Thymus (tissue), 11 donors: ENCODE results near the gene KRTAP12-2. TPM values are rescaled to one million over a fixed set of nuclear protein-coding genes. Genes with fewer than 3 reads are reported as not detected.

Experiments
- DNase-seq, 9 donors: peaks; one replicate each; pipeline ENCODE4 v3.0.0-alpha.2; 2013; ENCODE audit warnings: low spot score in 9 of 9, low read depth in 6 of 9, missing footprints in 1 of 9
- H3K27ac ChIP-seq, 2 donors: one replicate each; pipeline ENCODE4 v1.5.1; 2013; ENCODE audit warnings: control low read depth in 1 of 2, low read depth in 1 of 2, low read length in 1 of 2, mild to moderate bottlenecking in 1 of 2, moderate library complexity in 1 of 2
- H3K27me3 ChIP-seq, 2 donors: one replicate each; pipeline ENCODE4 v1.5.1; 2013; ENCODE audit warnings: low read length in 1 of 2; ENCODE audit not compliant: control insufficient read depth in 2 of 2, insufficient read depth in 1 of 2
- H3K36me3 ChIP-seq, 2 donors: one replicate each; pipeline ENCODE4 v1.5.1; 2013; ENCODE audit warnings: low read length in 1 of 2, mild to moderate bottlenecking in 1 of 2, moderate library complexity in 1 of 2; ENCODE audit not compliant: control insufficient read depth in 2 of 2, insufficient read depth in 2 of 2
- H3K4me1 ChIP-seq, 2 donors: one replicate each; pipeline ENCODE4 v1.5.1; 2013; ENCODE audit warnings: low read length in 2 of 2; ENCODE audit not compliant: control insufficient read depth in 2 of 2, insufficient read depth in 2 of 2
- H3K4me3 ChIP-seq, 2 donors: one replicate each; pipeline ENCODE4 v1.5.1; 2013; ENCODE audit warnings: low read length in 2 of 2, control low read depth in 1 of 2, mild to moderate bottlenecking in 1 of 2
- H3K9me3 ChIP-seq, 2 donors: one replicate each; pipeline ENCODE4 v1.5.1; 2013; ENCODE audit warnings: low read length in 1 of 2, mild to moderate bottlenecking in 1 of 2; ENCODE audit not compliant: control insufficient read depth in 2 of 2, insufficient read depth in 1 of 2
- WGBS: extraction: QIAGEN DNeasy Blood & Tissue Kit; methylation state at CpG from one replicate; pipeline ENCODE4 v1.1.7; 2013; 5-methylcytosine and 5-hydroxymethylcytosine counted together
- polyA plus RNA-seq: library from polyadenylated mRNA; stranded (reverse); fragments of 200-250 nt; gene quantifications from one replicate; pipeline ENCODE4 v1.2.3, GENCODE V29; 2013
- total RNA-seq: library from RNA; stranded (reverse); fragments of 120-200 nt; gene quantifications from one replicate; pipeline ENCODE4 v1.2.4, GENCODE V29; 2013
- donor health status: healthy.

The KRTAP12-2 gene
- total and polyA plus RNA-seq, 2 donors = not detected

GRCh38 chr21:44617071-44617501 lies 49.6 kb downstream of the KRTAP12-2 start:
- DNase-seq = no peak
- Histone ChIP-seq H3K4me1 (peaks cover 0 to 3% of the 10 kb centered on the region in 2 donors), H3K4me3 (no peak overlapping the region), H3K36me3 (no peaks in the 10 kb centered on the region), H3K9me3 (peaks cover under 1 to 13% of the 10 kb centered on the region in 2 donors), H3K27me3 (peaks cover 0 to 2% of the 10 kb centered on the region in 2 donors), H3K27ac (no peak overlapping the region)
- 80% methylated on average over 8 of the region's 8 CpGs for WGBS

- H3K4me3 ChIP-seq = no peak overlapping the region
- no peak for DNase-seq
- peaks cover 3 to 19% of the 10 kb centered on the region in 2 donors for H3K9me3 ChIP-seq
- no peak overlapping the region for H3K27ac ChIP-seq
- H3K36me3 ChIP-seq = no peaks in the 10 kb centered on the region
- 85% methylated on average over 16 of the region's 16 CpGs for WGBS
- H3K4me1 ChIP-seq = peaks cover 0 to 3% of the 10 kb centered on the region in 2 donors
- peaks cover 0 to 2% of the 10 kb centered on the region in 2 donors for H3K27me3 ChIP-seq
Measured at GRCh38 chr21:44616591-44616926, 50.2 kb downstream of the KRTAP12-2 start.

Other genes starting within 250 kb of the KRTAP12-2 start
- gene LRRC3, start 211.4 kb downstream of the KRTAP12-2 start, total RNA-seq = 0.24 TPM
- 0.55 TPM for gene LRRC3, start 211.4 kb downstream of the KRTAP12-2 start, polyA plus RNA-seq
- not detected for gene KRTAP10-1, start 126.7 kb downstream of the KRTAP12-2 start, total RNA-seq
- gene KRTAP10-1, start 126.7 kb downstream of the KRTAP12-2 start, polyA plus RNA-seq = not detected
- gene KRTAP10-2, start 115.4 kb downstream of the KRTAP12-2 start, total RNA-seq = not detected
- gene KRTAP10-2, start 115.4 kb downstream of the KRTAP12-2 start, polyA plus RNA-seq = not detected
- not detected for gene KRTAP10-3, start 108.1 kb downstream of the KRTAP12-2 start, total RNA-seq
- not detected for gene KRTAP10-3, start 108.1 kb downstream of the KRTAP12-2 start, polyA plus RNA-seq
- not detected for gene KRTAP10-4, start 93.2 kb downstream of the KRTAP12-2 start, total RNA-seq
- not detected for gene KRTAP10-4, start 93.2 kb downstream of the KRTAP12-2 start, polyA plus RNA-seq
- not detected for gene KRTAP10-5, start 86.3 kb downstream of the KRTAP12-2 start, total RNA-seq
- not detected for gene KRTAP10-5, start 86.3 kb downstream of the KRTAP12-2 start, polyA plus RNA-seq
- gene KRTAP10-6, start 74.4 kb downstream of the KRTAP12-2 start, total RNA-seq = not detected
- not detected for gene KRTAP10-6, start 74.4 kb downstream of the KRTAP12-2 start, polyA plus RNA-seq
- gene KRTAP10-7, start 66.3 kb downstream of the KRTAP12-2 start, total RNA-seq = not detected
- not detected for gene KRTAP10-7, start 66.3 kb downstream of the KRTAP12-2 start, polyA plus RNA-seq
- not detected for gene KRTAP10-8, start 54.8 kb downstream of the KRTAP12-2 start, total RNA-seq
- not detected for gene KRTAP10-8, start 54.8 kb downstream of the KRTAP12-2 start, polyA plus RNA-seq
- gene KRTAP10-9, start 39.8 kb downstream of the KRTAP12-2 start, total RNA-seq = not detected
- not detected for gene KRTAP10-9, start 39.8 kb downstream of the KRTAP12-2 start, polyA plus RNA-seq
- gene KRTAP10-10, start 29.6 kb downstream of the KRTAP12-2 start, total RNA-seq = not detected
- not detected for gene KRTAP10-10, start 29.6 kb downstream of the KRTAP12-2 start, polyA plus RNA-seq
- not detected for gene KRTAP10-11, start 20.5 kb downstream of the KRTAP12-2 start, total RNA-seq
- not detected for gene KRTAP10-11, start 20.5 kb downstream of the KRTAP12-2 start, polyA plus RNA-seq
- not detected for gene KRTAP12-4, start 12.3 kb downstream of the KRTAP12-2 start, total RNA-seq
- not detected for gene KRTAP12-4, start 12.3 kb downstream of the KRTAP12-2 start, polyA plus RNA-seq
- not detected for gene KRTAP12-3, start 9.0 kb downstream of the KRTAP12-2 start, total RNA-seq
- not detected for gene KRTAP12-3, start 9.0 kb downstream of the KRTAP12-2 start, polyA plus RNA-seq
- not detected for gene KRTAP12-1, start 15.2 kb upstream of the KRTAP12-2 start, total RNA-seq
- gene KRTAP12-1, start 15.2 kb upstream of the KRTAP12-2 start, polyA plus RNA-seq = not detected
- not detected for gene KRTAP10-12, start 30.2 kb upstream of the KRTAP12-2 start, total RNA-seq
- gene KRTAP10-12, start 30.2 kb upstream of the KRTAP12-2 start, polyA plus RNA-seq = not detected
- gene TSPEAR, start 44.6 kb upstream of the KRTAP12-2 start, total RNA-seq = 0.38 TPM
- 0.07 TPM for gene TSPEAR, start 44.6 kb upstream of the KRTAP12-2 start, polyA plus RNA-seq
- gene UBE2G2, start 134.9 kb upstream of the KRTAP12-2 start, total RNA-seq = 32.8 TPM
- gene UBE2G2, start 134.9 kb upstream of the KRTAP12-2 start, polyA plus RNA-seq = 67.6 TPM
- gene SUMO3, start 151.1 kb upstream of the KRTAP12-2 start, total RNA-seq = 63.7 TPM
- gene SUMO3, start 151.1 kb upstream of the KRTAP12-2 start, polyA plus RNA-seq = 49.6 TPM
- gene PTTG1IP, start 206.8 kb upstream of the KRTAP12-2 start, total RNA-seq = 75.3 TPM
- gene PTTG1IP, start 206.8 kb upstream of the KRTAP12-2 start, polyA plus RNA-seq = 138 TPM